Neural progenitor cell (in vitro differentiated cells): Measurements from ENCODE around the gene HIGD1C.

Source experiments
- CTCF ChIP-seq: fragments of 200-600 bp; sonication (generic); IDR thresholded peaks from 2 replicates; pipeline ENCODE4 v1.5.1; 2017; ENCODE audit warnings: antibody characterized with exemption, mild to moderate bottlenecking
- EZH2 ChIP-seq: fragments of 200-600 bp; sonication (generic); IDR thresholded peaks from 2 replicates; pipeline ENCODE4 v1.6.1; 2017; ENCODE audit warnings: antibody characterized with exemption, mild to moderate bottlenecking, moderate library complexity
- EZH2phosphoT487 ChIP-seq: fragments of 200-600 bp; sonication (generic); IDR thresholded peaks from 2 replicates; pipeline ENCODE4 v1.6.1; 2017; ENCODE audit warnings: antibody characterized with exemption

- TF ChIP-seq CTCF = no peak
- no peak for TF ChIP-seq EZH2phosphoT487
- no peak for TF ChIP-seq EZH2
Observed at GRCh38 chr12:51012570-51013236, 60.4 kb downstream of the HIGD1C start.
